GM12878 (cell line): Measurements from ENCODE around the gene OTOS. TPM values are rescaled to one million over a fixed set of nuclear protein-coding genes. Genes with fewer than 3 reads are reported as not detected.

Source experiments
- ATF7 ChIP-seq: fragments of 450-650 bp; IDR thresholded peaks from 2 replicates; pipeline ENCODE4 v1.6.1; 2016; ENCODE audit warnings: low read depth, mild to moderate bottlenecking
- CHD2 ChIP-seq: IDR thresholded peaks from 2 replicates; pipeline ENCODE4 v1.6.1; 2011; ENCODE audit warnings: low read depth, low read length, improper control_type of control experiment, borderline replicate concordance
- EED ChIP-seq: sonication (generic); IDR thresholded peaks from 2 replicates; pipeline ENCODE4 v1.6.1; 2016; ENCODE audit warnings: antibody characterized with exemption, low read depth
- EP300 ChIP-seq, 2 experiments: fragments of 150-350 bp in 1 of 2; IDR thresholded peaks; 2 replicates each; pipeline ENCODE4 v1.6.1; 2011 to 2012; ENCODE audit warnings: low read depth in 2 of 2, low read length in 2 of 2, borderline replicate concordance in 1 of 2, improper control_type of control experiment in 1 of 2, inconsistent platforms in 1 of 2; ENCODE audit not compliant: control insufficient read depth in 1 of 2
- EZH2 ChIP-seq: IDR thresholded peaks from 2 replicates; pipeline ENCODE4 v1.6.1; 2012; ENCODE audit warnings: low read depth, mild to moderate bottlenecking, control low read depth, inconsistent platforms, low read length, borderline replicate concordance; ENCODE audit not compliant: control insufficient read depth
- FOXK2 ChIP-seq: fragments of 450-650 bp; IDR thresholded peaks from 2 replicates; pipeline ENCODE4 v1.6.1; 2017; ENCODE audit warnings: mild to moderate bottlenecking, moderate library complexity
- HDAC2 ChIP-seq: fragments of 200-600 bp; sonication (generic); IDR thresholded peaks from 2 replicates; pipeline ENCODE4 v1.6.1; 2017
- IKZF1 ChIP-seq: fragments of 450-650 bp; conservative IDR thresholded peaks from 2 replicates; pipeline ENCODE4 v1.6.1; 2017; ENCODE audit warnings: antibody characterized with exemption, mild to moderate bottlenecking
- IKZF2 ChIP-seq, 2 experiments: fragments of 450-650 bp; IDR thresholded peaks; 2 replicates each; pipeline ENCODE4 v1.6.1; 2017; ENCODE audit warnings: mild to moderate bottlenecking in 2 of 2, moderate library complexity in 2 of 2
- IRF3 ChIP-seq: fragments of 450-650 bp; IDR thresholded peaks from 2 replicates; pipeline ENCODE4 v1.6.1; 2014; ENCODE audit warnings: mild to moderate bottlenecking
- IRF5 ChIP-seq: fragments of 450-650 bp; IDR thresholded peaks from 2 replicates; pipeline ENCODE4 v1.6.1; 2017; ENCODE audit warnings: borderline replicate concordance
- LARP7 ChIP-seq: fragments of 450-650 bp; IDR thresholded peaks from 2 replicates; pipeline ENCODE4 v1.6.1; 2017; ENCODE audit warnings: mild to moderate bottlenecking
- MTA3 ChIP-seq: IDR thresholded peaks from 2 replicates; pipeline ENCODE4 v1.6.1; 2012; ENCODE audit warnings: low read length, inconsistent platforms, borderline replicate concordance
- NBN ChIP-seq: fragments of 450-650 bp; IDR thresholded peaks from 2 replicates; pipeline ENCODE4 v1.6.1; 2016
- NFYA ChIP-seq: IDR thresholded peaks from 2 replicates; pipeline ENCODE4 v1.6.1; 2011; ENCODE audit warnings: low read depth, mild to moderate bottlenecking, low read length, improper control_type of control experiment, borderline replicate concordance
- NR2C1 ChIP-seq: fragments of 450-650 bp; IDR thresholded peaks from 2 replicates; pipeline ENCODE4 v1.6.1; 2017; ENCODE audit warnings: antibody characterized with exemption, mild to moderate bottlenecking, moderate library complexity
- NR2C2 ChIP-seq: IDR thresholded peaks from 2 replicates; pipeline ENCODE4 v1.6.1; 2011; ENCODE audit warnings: borderline replicate concordance, low read depth; ENCODE audit not compliant: control insufficient read depth, insufficient read length
- NR2F1 ChIP-seq: fragments of 450-650 bp; conservative IDR thresholded peaks from 2 replicates; pipeline ENCODE4 v1.6.1; 2017; ENCODE audit warnings: mild to moderate bottlenecking
- NRF1 ChIP-seq: conservative IDR thresholded peaks from 2 replicates; pipeline ENCODE4 v1.6.1; 2011; ENCODE audit warnings: mild to moderate bottlenecking, low read depth, low read length, improper control_type of control experiment
- PAX5 ChIP-seq: IDR thresholded peaks from 2 replicates; pipeline ENCODE4 v1.6.1; 2011; ENCODE audit warnings: low read depth, low read length, borderline replicate concordance
- RAD51 ChIP-seq: fragments of 450-650 bp; IDR thresholded peaks from 2 replicates; pipeline ENCODE4 v1.6.1; 2016; ENCODE audit warnings: moderate library complexity, mild to moderate bottlenecking, inconsistent platforms
- RFX5 ChIP-seq: IDR thresholded peaks from 2 replicates; pipeline ENCODE4 v1.6.1; 2011; ENCODE audit warnings: low read depth, low read length, improper control_type of control experiment
- SMAD1 ChIP-seq: fragments of 450-650 bp; IDR thresholded peaks from 2 replicates; pipeline ENCODE4 v1.6.1; 2018; ENCODE audit warnings: mild to moderate bottlenecking, low read depth; ENCODE audit not compliant: partially characterized antibody
- SMC3 ChIP-seq: IDR thresholded peaks from 2 replicates; pipeline ENCODE4 v1.6.1; 2011; ENCODE audit warnings: low read length, improper control_type of control experiment, borderline replicate concordance
- SREBF2 ChIP-seq: IDR thresholded peaks from 2 replicates; pipeline ENCODE4 v1.6.1; 2012; ENCODE audit warnings: mild to moderate bottlenecking, low read length
- SRF ChIP-seq, 2 experiments: IDR thresholded peaks; 2 replicates each; pipeline ENCODE4 v1.6.1; 2011; ENCODE audit warnings: low read depth in 2 of 2, low read length in 2 of 2, mild to moderate bottlenecking in 1 of 2, moderate library complexity in 1 of 2
- STAT1 ChIP-seq: fragments of 450-650 bp; conservative IDR thresholded peaks from 2 replicates; pipeline ENCODE4 v1.6.1; 2014; ENCODE audit warnings: antibody characterized with exemption, mild to moderate bottlenecking
- SUPT20H ChIP-seq: IDR thresholded peaks from 2 replicates; pipeline ENCODE4 v1.6.1; 2011; ENCODE audit warnings: low read depth, mild to moderate bottlenecking, low read length, moderate library complexity, borderline replicate concordance; ENCODE audit not compliant: control insufficient read depth
- TBL1XR1 ChIP-seq: IDR thresholded peaks from 2 replicates; pipeline ENCODE4 v1.6.1; 2012; ENCODE audit warnings: low read depth, low read length, improper control_type of control experiment
- TCF12 ChIP-seq: IDR thresholded peaks from 2 replicates; pipeline ENCODE4 v1.6.1; 2011; ENCODE audit warnings: low read depth, mild to moderate bottlenecking, low read length
- ZNF207 ChIP-seq: fragments of 450-650 bp; IDR thresholded peaks from 2 replicates; pipeline ENCODE4 v1.6.1; 2014; ENCODE audit warnings: antibody characterized with exemption, mild to moderate bottlenecking, borderline replicate concordance
- ZNF24 ChIP-seq: fragments of 450-650 bp; IDR thresholded peaks from 2 replicates; pipeline ENCODE4 v1.6.1; 2017; ENCODE audit warnings: antibody characterized with exemption, mild to moderate bottlenecking
- ZNF274 ChIP-seq: IDR thresholded peaks from one replicate; pipeline ENCODE4 v1.8.0; 2011; ENCODE audit not compliant: insufficient read length, insufficient read depth
- polyA plus RNA-seq, 11 experiments: library from polyadenylated mRNA; depleted of rRNA in 4 of 11; unstranded in 6 of 11; stranded (reverse) in 5 of 11; fragments of >200 nt; fragmentation: Nextera tagmentation in 4 of 11; fragmentation: Illumina TruSeq in 1 of 11; extraction: Ambion mirVana in 4 of 11; extraction: Trizol in 1 of 11; gene quantifications; 1 replicate in 1 of 11; 2 replicates in 10 of 11; pipeline versions ENCODE4 v1.2.1 to v1.2.3, GENCODE V29; 2011 to 2016; ENCODE audit warnings: inconsistent platforms in 2 of 11, missing spikeins in 2 of 11, low read depth in 1 of 11
- total RNA-seq, 4 experiments: library from RNA; depleted of rRNA in 3 of 4; stranded (reverse); fragments of >200 nt in 3 of 4; fragmentation: Illumina TruSeq in 1 of 4; extraction: Trizol in 1 of 4; gene quantifications; 2 replicates each; pipeline versions ENCODE4 v1.2.1 to v1.2.3, GENCODE V29; 2013 to 2021

OTOS gene
- total and polyA plus RNA-seq, 10 of the 15 experiments (the other 5 are each of a cell fraction or from before 2014, with no cell fraction given): not detected

DNA sequence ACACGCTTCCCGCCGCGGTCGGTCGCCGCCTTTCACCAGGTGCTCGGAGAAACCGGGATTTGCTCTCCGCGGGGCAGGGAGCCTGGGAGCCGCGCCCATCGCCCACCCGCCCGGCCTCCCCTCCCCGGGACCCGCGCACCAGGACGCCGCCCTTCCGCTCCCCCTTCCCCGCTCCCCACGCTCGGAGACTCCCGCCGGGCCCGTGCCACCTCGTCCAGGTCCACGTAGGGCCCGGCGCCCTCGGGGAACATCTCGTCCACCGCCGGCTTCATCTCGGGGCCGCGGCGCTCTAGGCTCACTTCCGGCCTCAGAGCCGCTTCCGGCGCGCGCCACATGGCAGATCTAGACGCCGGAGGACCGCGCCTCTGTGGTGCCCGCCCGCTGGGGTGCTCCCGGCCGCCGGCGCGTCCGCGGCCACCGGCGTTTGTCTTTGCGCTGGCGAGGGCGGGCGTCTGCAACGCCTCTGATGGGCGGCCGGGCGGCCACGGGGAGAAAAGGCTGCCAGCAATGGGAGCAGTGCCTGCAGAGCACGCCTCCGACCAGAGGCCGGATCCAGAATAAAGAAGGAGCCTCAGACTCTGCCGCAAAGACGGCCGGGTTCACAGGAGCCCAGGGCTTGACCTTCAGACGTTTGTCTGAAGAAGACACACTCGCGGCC, 4.3 kb downstream of the OTOS start, which contains the start of gene COPS9 (continued):
- TF ChIP-seq CHD2 (0 out of 2 replicates have a peak, but pooled peaks have one; percentile 36), ZNF207 (no peak), EED (no peak), IKZF1 (peak; percentile 87), NR2C2 (no peak), TCF12 (peak; percentile 36; the same call in 1 of the 2 replicates), LARP7 (peak; percentile 51; the same call in 1 of the 2 replicates), ZNF274 (no peak), IRF3 (no peak), SUPT20H (no peak), NFYA (no peak), IRF5 (no peak), RAD51 (no peak), IKZF2 (IDR thresholded peaks at IDR 0.05) (no peak), TBL1XR1 (no peak), STAT1 (no peak), FOXK2 (no peak), MTA3 (no peak), EZH2 (no peak), EP300 (IDR thresholded peaks at IDR 0.05; ENCODE audit: borderline replicate concordance in 1 of 2, control insufficient read depth in 1 of 2, low read depth in 2 of 2, low read length in 2 of 2) (no peak), SRF (IDR thresholded peaks at IDR 0.05; ENCODE audit: low read depth in 2 of 2, low read length in 2 of 2) (0 out of 4 replicates have a peak, but pooled peaks of 1 of the 2 experiments have one; percentile 51), SMAD1 (no peak), HDAC2 (no peak), ZNF24 (peak; percentile 65; the same call in 1 of the 2 replicates), SMC3 (no peak), RFX5 (no peak), ATF7 (no peak), NBN (no peak), NR2C1 (peak; percentile 51), NR2F1 (peak; percentile 66), PAX5 (no peak), NRF1 (no peak), SREBF2 (no peak)
